Transverse colon (tissue), 3 donors: ENCODE data around the gene PTPRN.

ENCODE experiments used
- EP300 ChIP-seq: sonication (generic); formaldehyde crosslinking; IDR thresholded peaks from one replicate; pipeline ENCODE4 v1.6.1; 2017; ENCODE audit warnings: antibody characterized with exemption, low read depth
- POLR2A ChIP-seq: fragments of 450-650 bp; IDR thresholded peaks from one replicate; pipeline ENCODE4 v1.6.1; 2016; ENCODE audit warnings: antibody characterized with exemption, mild to moderate bottlenecking, moderate library complexity
- POLR2AphosphoS5 ChIP-seq, 3 donors: sonication (generic); formaldehyde crosslinking; IDR thresholded peaks; one replicate each; pipeline ENCODE4 v1.6.1; 2016; ENCODE audit warnings: antibody characterized with exemption in 3 of 3

DNA sequence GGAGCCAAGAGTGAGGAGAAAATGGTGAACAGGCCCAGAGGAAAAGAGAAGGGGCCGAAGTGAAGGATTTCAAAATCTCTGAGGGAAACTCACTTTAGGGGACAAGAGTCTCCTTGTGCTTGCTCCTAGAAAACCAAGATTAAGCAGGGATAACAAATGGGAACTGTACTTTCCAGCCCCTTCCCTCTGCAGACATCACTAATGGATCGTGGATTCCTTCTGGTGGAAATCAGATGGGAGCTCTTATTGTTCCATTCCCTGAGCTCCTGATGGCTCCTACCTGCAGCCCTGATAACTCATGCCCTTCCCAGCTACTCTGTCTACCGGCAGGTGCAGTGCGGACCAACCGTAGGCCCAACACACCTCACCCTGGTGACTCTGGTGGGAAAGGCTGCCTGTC, 43.9 kb upstream of the PTPRN start:
- TF ChIP-seq POLR2AphosphoS5 (IDR thresholded peaks at IDR 0.05), result no peak
- TF ChIP-seq POLR2A, result no peak
- no peak for TF ChIP-seq EP300
